Transverse colon (tissue), 4 donors: ENCODE measurements around the gene APCDD1. TPM values are rescaled to one million over a fixed set of nuclear protein-coding genes. Genes with fewer than 3 reads are reported as not detected.

Source experiments
- DNase-seq: peaks from one replicate; pipeline ENCODE4 v3.0.0-alpha.2; 2019
- H3K27ac ChIP-seq, 4 donors: fragments of 200-600 bp; sonication (generic); 2 replicates each; pipeline ENCODE4 v1.5.1; 2016 to 2018; ENCODE audit warnings: inconsistent platforms in 4 of 4
- H3K27me3 ChIP-seq: fragments of 200-600 bp; sonication (generic); 2 replicates; pipeline ENCODE4 v1.5.1; 2017; ENCODE audit warnings: inconsistent platforms
- H3K36me3 ChIP-seq, 4 donors: fragments of 200-600 bp; sonication (generic); 2 replicates each; pipeline ENCODE4 v1.5.1; 2017 to 2019; ENCODE audit warnings: inconsistent platforms in 4 of 4
- H3K4me1 ChIP-seq, 4 donors: fragments of 200-600 bp; sonication (generic); 2 replicates each; pipeline ENCODE4 v1.5.1; 2017 to 2020; ENCODE audit warnings: inconsistent platforms in 4 of 4
- H3K4me3 ChIP-seq, 4 donors: fragments of 200-600 bp; sonication (generic); 1 replicate in 1 of 4; 2 replicates in 3 of 4; pipeline versions ENCODE4 v1.5.1 to v1.6.1; 2017 to 2019; ENCODE audit warnings: inconsistent platforms in 4 of 4
- H3K9me3 ChIP-seq, 2 donors: fragments of 200-600 bp; sonication (generic); 2 replicates each; pipeline ENCODE4 v1.5.1; 2017 to 2019; ENCODE audit warnings: inconsistent platforms in 2 of 2
- CTCF ChIP-seq, 5 experiments: fragments of 200-600 bp in 3 of 5; fragments of 450-650 bp in 2 of 5; sonication (generic) in 3 of 5; IDR thresholded peaks; 1 replicate in 2 of 5; 2 replicates in 3 of 5; pipeline ENCODE4 v1.5.1; 2016 to 2017; ENCODE audit warnings: antibody characterized with exemption in 5 of 5, inconsistent platforms in 3 of 5, mild to moderate bottlenecking in 2 of 5, moderate library complexity in 1 of 5
- EP300 ChIP-seq: sonication (generic); formaldehyde crosslinking; IDR thresholded peaks from one replicate; pipeline ENCODE4 v1.6.1; 2017; ENCODE audit warnings: antibody characterized with exemption, low read depth
- POLR2A ChIP-seq: fragments of 450-650 bp; IDR thresholded peaks from one replicate; pipeline ENCODE4 v1.6.1; 2016; ENCODE audit warnings: antibody characterized with exemption, mild to moderate bottlenecking, moderate library complexity
- POLR2AphosphoS5 ChIP-seq, 3 donors: sonication (generic); formaldehyde crosslinking; IDR thresholded peaks; one replicate each; pipeline ENCODE4 v1.6.1; 2016; ENCODE audit warnings: antibody characterized with exemption in 3 of 3
- WGBS, 2 donors: methylation state at CpG; one replicate each; pipeline ENCODE4 v1.1.5; 2018; ENCODE audit warnings: low coverage in 1 of 2; 5-methylcytosine and 5-hydroxymethylcytosine counted together
- in situ Hi-C, 4 donors: fragments of 200-750 bp; cut with MboI; loops; one replicate each; pipeline versions ENCODE4 v1.15.0 to v1.15.1; 2017; ENCODE audit warnings: low sequenced_read_pairs in 3 of 4, low pct_ligation_motif_present in 1 of 4, low pct_unique_long_range_greater_than_20kb in 1 of 4
- intact Hi-C: fragments of 100-400 bp; cut with DNase I; formaldehyde crosslinking; loops from one replicate; pipeline ENCODE4 v1.15.1; 2023; ENCODE audit warnings: low total_unique reads
- total RNA-seq, 4 donors: library from RNA; depleted of rRNA; stranded (reverse); fragments of >200 nt; gene quantifications; one replicate each; pipeline ENCODE4 v1.1.0, GENCODE V29; 2016

APCDD1 gene
- total RNA-seq, 4 donors from 2014 or later: 2.6 to 10.8 (median 8.3) TPM

GRCh38 chr18:10409041-10409440 lies 45.4 kb upstream of the APCDD1 start:
- TF ChIP-seq POLR2AphosphoS5 (IDR thresholded peaks at IDR 0.05) (no peak), EP300 (no peak), CTCF (IDR thresholded peaks at IDR 0.05) (no peak), POLR2A (no peak)
- Histone ChIP-seq H3K9me3 (no peaks in the 10 kb centered on the region), H3K36me3 (no peaks in the 10 kb centered on the region), H3K27me3 (no peaks in the 10 kb centered on the region), H3K4me1 (no peaks in the 10 kb centered on the region), H3K27ac (no peak overlapping the region), H3K4me3 (no peak overlapping the region)
- no peak for DNase-seq
- in situ Hi-C loops: loop anchor here in 1 of 4 donors (25.0 kb wide), 1 partner anchor 103 kb away; no protein-coding TSS in a partner anchor
- intact Hi-C loops: no loop called here

- no peaks in the 10 kb centered on the region for H3K4me1 ChIP-seq
- in situ Hi-C loops: loop anchor here in 1 of 4 donors (25.0 kb wide), 1 partner anchor 102 kb away; no protein-coding TSS in a partner anchor
- H3K27me3 ChIP-seq: no peaks in the 10 kb centered on the region
- no peaks in the 10 kb centered on the region for H3K9me3 ChIP-seq
- no peaks in the 10 kb centered on the region for H3K36me3 ChIP-seq
- DNase-seq: no peak
- no peak overlapping the region for H3K27ac ChIP-seq
- WGBS, 2 donors: 72 to 79% methylated on average over 2 to 11 of the region's 11 CpGs
- no peak for TF ChIP-seq POLR2AphosphoS5 (IDR thresholded peaks at IDR 0.05)
- no peak for TF ChIP-seq CTCF (IDR thresholded peaks at IDR 0.05)
- TF ChIP-seq POLR2A: no peak
- TF ChIP-seq EP300: no peak
- no peak overlapping the region for H3K4me3 ChIP-seq
- intact Hi-C loops: no loop called here
Measured at GRCh38 chr18:10410472-10411308, 43.7 kb upstream of the APCDD1 start.

GRCh38 chr18:10412933-10413332 lies 41.5 kb upstream of the APCDD1 start:
- 86% methylated on average over 5 of the region's 5 CpGs; no CpG with 5 or more reads in 1 of the 2 donors for WGBS, 2 donors

More at GRCh38 chr18:10412933-10413332, 41.5 kb upstream of the APCDD1 start:
- Histone ChIP-seq H3K4me1 (no peaks in the 10 kb centered on the region), H3K27me3 (no peaks in the 10 kb centered on the region), H3K4me3 (no peak overlapping the region), H3K36me3 (no peaks in the 10 kb centered on the region), H3K27ac (no peak overlapping the region), H3K9me3 (no peaks in the 10 kb centered on the region)
- intact Hi-C loops: no loop called here
- in situ Hi-C loops: loop anchor here in 1 of 4 donors (25.0 kb wide), 1 partner anchor 99 kb away; no protein-coding TSS in a partner anchor
- TF ChIP-seq EP300 (no peak), POLR2A (no peak), POLR2AphosphoS5 (IDR thresholded peaks at IDR 0.05) (no peak), CTCF (IDR thresholded peaks at IDR 0.05) (no peak)
- no peak for DNase-seq
